Fibroblast of mammary gland (primary cell): ENCODE results near the gene TFEB.
A peak's percentile ranks its signal among the peaks of the same experiment; 100 is the strongest.

Experiments
- DNase-seq: peaks from one replicate; pipeline ENCODE4 v3.0.0-alpha.2; 2010; ENCODE audit warnings: low read depth
- H3K4me3 ChIP-seq: 2 replicates; pipeline ENCODE4 v1.5.1; 2011; ENCODE audit warnings: low read depth, mild to moderate bottlenecking, low read length, moderate library complexity; ENCODE audit not compliant: control insufficient read depth
- CTCF ChIP-seq: conservative IDR thresholded peaks from 2 replicates; pipeline ENCODE4 v1.5.1; 2011; ENCODE audit warnings: low read depth, low read length, inconsistent platforms; ENCODE audit not compliant: control insufficient read depth, insufficient read depth

Gene TFEB

GRCh38 chr6:41732591-41733359 lies 2.6 kb downstream of the TFEB start:
- DNase-seq, result no peak
- H3K4me3 ChIP-seq, result no peak overlapping the region
- TF ChIP-seq CTCF, result no peak

GRCh38 chr6:41732149-41732548 lies 3.3 kb downstream of the TFEB start:
- no peak for DNase-seq
- TF ChIP-seq CTCF, result no peak
- H3K4me3 ChIP-seq, result no peak overlapping the region

- no peak overlapping the region for H3K4me3 ChIP-seq
These were observed 3.8 kb downstream of the TFEB start for GRCh38 chr6:41731561-41732086.

GRCh38 chr6:41730531-41731436 lies 4.6 kb downstream of the TFEB start:
- peak; percentile 14 for DNase-seq
- no peak overlapping the region for H3K4me3 ChIP-seq
- no peak for TF ChIP-seq CTCF

More at GRCh38 chr6:41731561-41732086, 3.8 kb downstream of the TFEB start:
- DNase-seq, result no peak
- no peak for TF ChIP-seq CTCF

GRCh38 chr6:41729624-41730023 lies 5.8 kb downstream of the TFEB start:
- TF ChIP-seq CTCF, result no peak
- DNase-seq, result no peak
- no peak overlapping the region for H3K4me3 ChIP-seq

- DNase-seq, result no peak
- no peak overlapping the region for H3K4me3 ChIP-seq
- TF ChIP-seq CTCF, result no peak
These were observed 6.5 kb downstream of the TFEB start for GRCh38 chr6:41728954-41729353.
